Testis (tissue), 2 donors: Measurements from ENCODE around the gene TACSTD2.

Experiments used
- CTCF ChIP-seq, 3 experiments: fragments of 450-650 bp in 2 of 3; fragments of 200-600 bp in 1 of 3; sonication (generic) in 1 of 3; IDR thresholded peaks; one replicate each; pipeline ENCODE4 v1.5.1; 2016 to 2019; ENCODE audit warnings: antibody characterized with exemption in 3 of 3, mild to moderate bottlenecking in 2 of 3, moderate library complexity in 1 of 3
- POLR2A ChIP-seq: fragments of 450-650 bp; IDR thresholded peaks from one replicate; pipeline ENCODE4 v1.6.1; 2017; ENCODE audit warnings: antibody characterized with exemption, mild to moderate bottlenecking, moderate library complexity

- TF ChIP-seq CTCF (IDR thresholded peaks at IDR 0.05) (no peak), POLR2A (no peak)
Measured at GRCh38 chr1:58529284-58529683, 47.8 kb downstream of the TACSTD2 start.
